Endothelial cell of umbilical vein (primary cell): ENCODE measurements around the gene GH1. TPM values are rescaled to one million over a fixed set of nuclear protein-coding genes. Genes with fewer than 3 reads are reported as not detected.

Experiments
- BruUV-seq: library from RNA; stranded (reverse); fragments of 400-500 nt; replicated peaks from 2 replicates; lab custom pipeline; 2021; lab: Mats Ljungman, UMichigan
- CTCF ChIA-PET: fragments of 300-600, 350-600 bp; sonication (Branson Sonifier 250); formaldehyde crosslinking; loops from one replicate; lab custom pipeline; 2021; ENCODE audit warnings: antibody characterized with exemption, inconsistent platforms; lab: Charles Lee
- POLR2A ChIA-PET: fragments of 300-600, 350-600 bp; sonication (Branson Sonifier 250); formaldehyde crosslinking; loops from one replicate; lab custom pipeline; 2021; ENCODE audit warnings: antibody characterized with exemption, inconsistent platforms; lab: Charles Lee
- DNase-seq: peaks from one replicate; pipeline ENCODE4 v3.0.0-alpha.2; 2011; ENCODE audit warnings: low read depth, low spot score
- FAIRE-seq: peaks from 2 replicates; lab custom pipeline; 2011; peaks lifted over from hg19 to GRCh38; lab: Jason Lieb, UNC
- H2AFZ ChIP-seq: 2 replicates; pipeline ENCODE4 v1.6.0; 2012; ENCODE audit warnings: low read depth, low read length, control low read depth, inconsistent platforms
- H3K27ac ChIP-seq: 2 replicates; pipeline ENCODE4 v1.5.1; 2011; ENCODE audit warnings: low read depth, mild to moderate bottlenecking, control low read depth, low read length, moderate library complexity; ENCODE audit not compliant: insufficient read depth
- H3K27me3 ChIP-seq, 2 experiments: 2 replicates each; pipeline versions ENCODE4 v1.6.0 to v1.6.1; 2011; ENCODE audit warnings: low read length in 2 of 2, mixed read lengths in 1 of 2; ENCODE audit not compliant: control insufficient read depth in 2 of 2, insufficient read depth in 2 of 2
- H3K36me3 ChIP-seq, 2 experiments: 2 replicates in 1 of 2; 3 replicates in 1 of 2; pipeline ENCODE4 v1.5.1; 2011; ENCODE audit warnings: low read length in 2 of 2, mild to moderate bottlenecking in 1 of 2, moderate library complexity in 1 of 2; ENCODE audit not compliant: control insufficient read depth in 2 of 2, insufficient read depth in 2 of 2; ENCODE audit errors: extremely low read depth in 1 of 2
- H3K4me1 ChIP-seq: 3 replicates; pipeline ENCODE4 v1.5.1; 2011; ENCODE audit warnings: mild to moderate bottlenecking, low read length; ENCODE audit not compliant: control insufficient read depth, insufficient read depth; ENCODE audit errors: extremely low read depth
- H3K4me2 ChIP-seq: 2 replicates; pipeline ENCODE4 v1.6.1; 2011; ENCODE audit warnings: low read length, control low read depth, mixed read lengths; ENCODE audit not compliant: insufficient read depth
- H3K4me3 ChIP-seq, 3 experiments: fragments of 200-600 bp in 1 of 3; sonication (generic), shearing (Covaris generic) in 1 of 3; replicated peaks in 1 of 3; 2 replicates each; pipeline ENCODE4 v1.5.1; 2011 to 2016; ENCODE audit warnings: control low read depth in 3 of 3, low read length in 3 of 3, mild to moderate bottlenecking in 2 of 3, inconsistent platforms in 1 of 3, low read depth in 1 of 3, moderate library complexity in 1 of 3; ENCODE audit not compliant: insufficient read depth in 1 of 3
- H3K79me2 ChIP-seq: 2 replicates; pipeline ENCODE4 v1.6.0; 2012; ENCODE audit warnings: low read length, inconsistent platforms; ENCODE audit not compliant: control insufficient read depth, insufficient read depth
- H3K9ac ChIP-seq: replicated peaks from 2 replicates; pipeline ENCODE3; 2011; ENCODE audit warnings: low read length, control low read depth; ENCODE audit not compliant: insufficient read depth; ENCODE audit errors: extremely low read depth
- H3K9me1 ChIP-seq: replicated peaks from 3 replicates; pipeline ENCODE4 v1.6.0; 2011; ENCODE audit warnings: mild to moderate bottlenecking, low read length; ENCODE audit not compliant: control insufficient read depth, insufficient read depth; ENCODE audit errors: extremely low read depth
- H3K9me3 ChIP-seq: replicated peaks from 2 replicates; pipeline ENCODE4 v1.5.1; 2012; ENCODE audit warnings: low read length, inconsistent platforms; ENCODE audit not compliant: control insufficient read depth, insufficient read depth
- H4K20me1 ChIP-seq: replicated peaks from 2 replicates; pipeline ENCODE3; 2011; ENCODE audit warnings: mild to moderate bottlenecking, low read length; ENCODE audit not compliant: control insufficient read depth, insufficient read depth; ENCODE audit errors: extremely low read depth
- CTCF ChIP-seq, 2 donors: IDR thresholded peaks; 1 replicate in 1 of 2; 2 replicates in 1 of 2; pipeline ENCODE4 v1.5.1; 2011; ENCODE audit warnings: low read length in 2 of 2, mild to moderate bottlenecking in 2 of 2, moderate library complexity in 2 of 2, control low read depth in 1 of 2, inconsistent platforms in 1 of 2, low read depth in 1 of 2; ENCODE audit not compliant: insufficient read depth in 1 of 2; ENCODE audit errors: extremely low read depth in 1 of 2
- EZH2 ChIP-seq: IDR thresholded peaks from 2 replicates; pipeline ENCODE4 v1.6.1; 2012; ENCODE audit warnings: borderline replicate concordance, low read depth, mild to moderate bottlenecking, moderate library complexity, low read length, inconsistent platforms; ENCODE audit not compliant: severe bottlenecking
- GATA2 ChIP-seq: IDR thresholded peaks from 2 replicates; pipeline ENCODE4 v1.7.0; 2011; ENCODE audit warnings: low read depth, mild to moderate bottlenecking, moderate library complexity, mixed read lengths, low read length; ENCODE audit not compliant: insufficient read length, insufficient read depth
- JUN ChIP-seq: IDR thresholded peaks from 2 replicates; pipeline ENCODE4 v1.6.1; 2011; ENCODE audit warnings: borderline replicate concordance, low read depth; ENCODE audit not compliant: insufficient read length, insufficient read depth
- MYC ChIP-seq: IDR thresholded peaks from one replicate; pipeline ENCODE4 v1.6.1; 2011; ENCODE audit warnings: mild to moderate bottlenecking, low read depth, low read length
- POLR2A ChIP-seq: IDR thresholded peaks from 2 replicates; pipeline ENCODE4 v1.6.1; 2012; ENCODE audit warnings: low read depth, mild to moderate bottlenecking, control low read depth, low read length
- dilution Hi-C: fragments of 300-500 bp; cut with MboI; formaldehyde crosslinking; loops from one replicate; pipeline ENCODE4 v1.15.0; 2019; ENCODE audit warnings: low sequenced_read_pairs; ENCODE audit not compliant: extremely low pct_ligation_motif_present
- intact Hi-C: fragments of 100-400 bp; cut with micrococcal nuclease; formaldehyde crosslinking; loops from one replicate; pipeline ENCODE4 v1.10.0; 2022
- polyA plus RNA-seq, 4 experiments: library from polyadenylated mRNA; depleted of rRNA in 3 of 4; stranded (reverse) in 3 of 4; unstranded in 1 of 4; fragments of >200 nt; gene quantifications; 2 replicates each; pipeline versions ENCODE4 v1.2.1 to v1.2.3, GENCODE V29; 2011 to 2012; ENCODE audit warnings: missing spikeins in 1 of 4
- total RNA-seq: library from RNA; stranded (reverse); gene quantifications from 2 replicates; pipeline ENCODE4 v1.2.3, GENCODE V29; 2021

The GH1 gene
- total and polyA plus RNA-seq, 2 donors (not counting 3 experiments of a cell fraction or from before 2014, with no cell fraction given), result not detected

GRCh38 chr17:63946440-63947363, 28.1 kb upstream of the GH1 start:
- CTCF ChIA-PET, result interaction anchor here (0.6 to 3.0 kb wide), 48 partner anchors 9 to 353 kb away, joined by 3 to 108 read pairs (median 6); partner anchors contain the start of genes CD79B, CSHL1, GH1 and ICAM2
- no peak for FAIRE-seq
- no peaks in the 10 kb centered on the region for H3K9me3 ChIP-seq
- no peak overlapping the region for H3K27ac ChIP-seq
- peak; percentile 23 for DNase-seq
- no peaks in the 10 kb centered on the region for H3K79me2 ChIP-seq
- H3K4me3 ChIP-seq, result no peak overlapping the region
- H2AFZ ChIP-seq, result no peak overlapping the region
- no peak overlapping the region for H3K9ac ChIP-seq
- no peaks in the 10 kb centered on the region for H3K9me1 ChIP-seq
- intact Hi-C loops (loop anchor here (1.0 to 2.0 kb wide), 2 partner anchors 27 to 44 kb away; no protein-coding TSS in a partner anchor), dilution Hi-C loops (no loop called here)
- no peaks in the 10 kb centered on the region for H3K4me1 ChIP-seq
- no TSS peak for BruUV-seq
- no peak overlapping the region for H3K4me2 ChIP-seq
- no peaks in the 10 kb centered on the region for H4K20me1 ChIP-seq
- H3K36me3 ChIP-seq, result no peaks in the 10 kb centered on the region
- no peaks in the 10 kb centered on the region for H3K27me3 ChIP-seq
- TF ChIP-seq POLR2A, result no peak
- TF ChIP-seq MYC, result no peak
- no peak for TF ChIP-seq JUN
- no peak for TF ChIP-seq EZH2
- TF ChIP-seq CTCF (IDR thresholded peaks at IDR 0.05; ENCODE audit: extremely low read depth in 1 of 2, insufficient read depth in 1 of 2, low read depth in 1 of 2, low read length in 2 of 2), result peak; percentile 38 to 94
- no peak for TF ChIP-seq GATA2
- POLR2A ChIA-PET, result no interaction called here
